ENCODE results near the gene THSD4.

DNA sequence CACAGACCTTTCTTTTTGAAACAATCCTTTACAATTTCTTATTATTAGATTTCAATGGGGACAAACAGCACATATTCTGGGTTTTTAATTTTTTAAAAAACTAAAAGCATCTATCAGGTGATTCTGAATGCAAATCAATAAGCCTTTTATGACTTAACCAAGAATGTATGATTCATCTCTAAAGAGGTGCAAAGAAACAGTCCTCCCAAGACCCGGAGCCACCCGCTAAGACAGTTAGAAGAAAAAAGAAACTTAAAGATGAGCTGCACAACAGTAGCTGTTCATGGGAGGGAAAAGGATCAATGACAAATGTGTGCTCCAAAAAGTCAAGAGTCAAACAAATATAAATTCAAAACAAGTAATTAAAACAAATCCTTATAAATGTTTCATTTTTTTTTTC is 319.5 kb downstream of the THSD4 start:
- TF ChIP-seq, protein P1, sequence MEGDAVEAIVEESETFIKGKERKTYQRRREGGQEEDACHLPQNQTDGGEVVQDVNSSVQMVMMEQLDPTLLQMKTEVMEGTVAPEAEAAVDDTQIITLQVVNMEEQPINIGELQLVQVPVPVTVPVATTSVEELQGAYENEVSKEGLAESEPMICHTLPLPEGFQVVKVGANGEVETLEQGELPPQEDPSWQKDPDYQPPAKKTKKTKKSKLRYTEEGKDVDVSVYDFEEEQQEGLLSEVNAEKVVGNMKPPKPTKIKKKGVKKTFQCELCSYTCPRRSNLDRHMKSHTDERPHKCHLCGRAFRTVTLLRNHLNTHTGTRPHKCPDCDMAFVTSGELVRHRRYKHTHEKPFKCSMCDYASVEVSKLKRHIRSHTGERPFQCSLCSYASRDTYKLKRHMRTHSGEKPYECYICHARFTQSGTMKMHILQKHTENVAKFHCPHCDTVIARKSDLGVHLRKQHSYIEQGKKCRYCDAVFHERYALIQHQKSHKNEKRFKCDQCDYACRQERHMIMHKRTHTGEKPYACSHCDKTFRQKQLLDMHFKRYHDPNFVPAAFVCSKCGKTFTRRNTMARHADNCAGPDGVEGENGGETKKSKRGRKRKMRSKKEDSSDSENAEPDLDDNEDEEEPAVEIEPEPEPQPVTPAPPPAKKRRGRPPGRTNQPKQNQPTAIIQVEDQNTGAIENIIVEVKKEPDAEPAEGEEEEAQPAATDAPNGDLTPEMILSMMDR (IDR thresholded peaks at IDR 0.05; ENCODE audit: poor library complexity, severe bottlenecking) = no peak
- TF ChIP-seq EP300 (conservative IDR thresholded peaks at IDR 0.05; ENCODE audit: poor library complexity, severe bottlenecking) (no peak), RAD21 (conservative IDR thresholded peaks at IDR 0.05) (no peak), EZH2 (IDR thresholded peaks at IDR 0.05; ENCODE audit: borderline replicate concordance, insufficient read depth, low read length, poor library complexity, severe bottlenecking) (no peak), TAF1 (IDR thresholded peaks at IDR 0.05; ENCODE audit: low read depth) (no peak), POLR2AphosphoS5 (IDR thresholded peaks at IDR 0.05) (no peak), SMC3 (conservative IDR thresholded peaks at IDR 0.05; ENCODE audit: poor library complexity) (no peak)

Data from neural cell (in vitro differentiated cells).